MV-4-11 (cell line): ENCODE results near the gene SLC24A3.

ENCODE experiments used
- DNase-seq: peaks from one replicate; lab custom pipeline; 2025; lab: John Stamatoyannopoulos, UW

SLC24A3 gene

GRCh38 chr20:19341348-19342053, 129.1 kb downstream of the SLC24A3 start:
- peak; percentile 40 for DNase-seq

DNA sequence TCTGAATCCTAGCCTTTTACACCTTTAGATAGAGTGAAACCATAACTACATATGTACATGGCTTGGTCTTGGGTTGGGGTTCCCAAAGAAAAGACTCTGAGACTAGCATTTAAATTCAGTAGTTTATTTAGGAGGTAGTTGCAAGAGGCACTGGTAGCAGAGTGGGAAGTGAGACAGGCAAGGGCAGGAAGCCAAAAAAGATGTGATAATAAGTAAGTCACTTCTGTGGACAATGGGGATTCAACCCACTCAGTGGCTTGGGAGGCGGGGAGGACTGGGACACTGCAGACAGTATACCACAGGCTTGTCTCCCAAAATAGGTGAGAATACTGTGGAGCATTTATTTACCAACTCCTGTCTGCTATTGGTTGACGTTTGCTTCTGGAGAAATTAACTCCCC, 131.9 kb downstream of the SLC24A3 start:
- peak; percentile 56 for DNase-seq

GRCh38 chr20:19347943-19348456, 135.6 kb downstream of the SLC24A3 start:
- no peak for DNase-seq

GRCh38 chr20:19348582-19348981, 136.1 kb downstream of the SLC24A3 start:
- DNase-seq = no peak

DNA sequence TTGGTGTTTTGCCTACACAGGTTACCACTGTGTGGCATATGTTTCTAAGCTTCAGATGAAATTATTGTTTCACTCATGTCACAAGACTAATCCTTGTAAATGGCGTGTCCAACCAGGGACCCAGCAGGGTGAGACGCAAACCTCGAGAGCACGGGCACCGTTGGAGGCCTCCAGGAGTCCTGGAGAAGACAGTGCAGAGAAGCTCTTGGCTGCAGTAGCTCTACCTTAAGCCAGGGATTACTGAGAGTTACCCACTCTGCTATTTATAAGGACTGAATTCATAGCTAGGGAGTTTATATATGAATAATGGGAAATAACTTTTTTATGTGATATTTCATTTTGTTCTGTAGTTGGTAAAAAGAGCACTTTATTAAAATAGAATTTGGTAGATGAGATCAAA, 137.4 kb downstream of the SLC24A3 start:
- DNase-seq = no peak

GRCh38 chr20:19351542-19351941, 139.1 kb downstream of the SLC24A3 start:
- no peak for DNase-seq

DNA sequence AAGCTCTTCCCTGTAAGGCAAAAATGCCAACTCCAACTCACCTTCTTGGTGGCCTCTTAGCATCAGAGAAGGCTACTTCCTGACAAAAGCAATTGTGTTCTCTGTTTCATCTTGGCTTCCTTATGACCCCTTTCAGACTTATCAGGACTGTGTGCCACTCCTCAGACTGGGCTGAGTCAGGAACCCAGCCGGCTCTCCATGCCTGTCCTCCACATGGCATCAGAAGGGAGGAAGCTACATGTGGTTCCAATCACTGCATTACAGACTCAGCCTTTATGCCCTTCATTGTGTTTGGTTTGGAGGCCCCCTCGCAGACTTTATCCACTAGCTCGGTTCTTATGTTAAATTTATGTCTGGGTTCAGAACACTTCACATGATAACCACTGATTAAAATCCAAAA, 142.5 kb downstream of the SLC24A3 start:
- DNase-seq = no peak

- no peak for DNase-seq
Measured at GRCh38 chr20:19361790-19362189, 149.3 kb downstream of the SLC24A3 start.

GRCh38 chr20:19363476-19363875, 151.0 kb downstream of the SLC24A3 start:
- no peak for DNase-seq

- DNase-seq = no peak
Measured at GRCh38 chr20:19367591-19367990, 155.1 kb downstream of the SLC24A3 start.

DNA sequence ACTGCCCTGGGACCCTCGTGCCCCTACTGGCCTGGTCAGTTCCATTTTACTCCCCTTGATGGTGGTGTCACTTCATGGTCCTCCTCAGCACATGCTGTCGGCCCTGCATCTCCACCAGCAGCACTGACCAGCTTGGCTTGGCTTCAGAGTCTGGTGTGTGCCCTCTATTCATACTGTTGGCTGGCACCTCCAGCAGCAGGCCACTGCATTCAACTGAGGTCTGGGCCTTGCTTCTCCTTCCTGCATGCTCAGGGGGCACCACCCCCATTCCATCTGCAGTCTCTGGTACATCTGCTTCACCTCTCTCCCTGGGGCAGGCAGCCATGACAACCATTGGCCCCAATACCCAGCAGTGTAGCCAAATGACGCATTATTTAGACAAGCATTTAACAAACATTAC, 155.9 kb downstream of the SLC24A3 start:
- DNase-seq = no peak

DNA sequence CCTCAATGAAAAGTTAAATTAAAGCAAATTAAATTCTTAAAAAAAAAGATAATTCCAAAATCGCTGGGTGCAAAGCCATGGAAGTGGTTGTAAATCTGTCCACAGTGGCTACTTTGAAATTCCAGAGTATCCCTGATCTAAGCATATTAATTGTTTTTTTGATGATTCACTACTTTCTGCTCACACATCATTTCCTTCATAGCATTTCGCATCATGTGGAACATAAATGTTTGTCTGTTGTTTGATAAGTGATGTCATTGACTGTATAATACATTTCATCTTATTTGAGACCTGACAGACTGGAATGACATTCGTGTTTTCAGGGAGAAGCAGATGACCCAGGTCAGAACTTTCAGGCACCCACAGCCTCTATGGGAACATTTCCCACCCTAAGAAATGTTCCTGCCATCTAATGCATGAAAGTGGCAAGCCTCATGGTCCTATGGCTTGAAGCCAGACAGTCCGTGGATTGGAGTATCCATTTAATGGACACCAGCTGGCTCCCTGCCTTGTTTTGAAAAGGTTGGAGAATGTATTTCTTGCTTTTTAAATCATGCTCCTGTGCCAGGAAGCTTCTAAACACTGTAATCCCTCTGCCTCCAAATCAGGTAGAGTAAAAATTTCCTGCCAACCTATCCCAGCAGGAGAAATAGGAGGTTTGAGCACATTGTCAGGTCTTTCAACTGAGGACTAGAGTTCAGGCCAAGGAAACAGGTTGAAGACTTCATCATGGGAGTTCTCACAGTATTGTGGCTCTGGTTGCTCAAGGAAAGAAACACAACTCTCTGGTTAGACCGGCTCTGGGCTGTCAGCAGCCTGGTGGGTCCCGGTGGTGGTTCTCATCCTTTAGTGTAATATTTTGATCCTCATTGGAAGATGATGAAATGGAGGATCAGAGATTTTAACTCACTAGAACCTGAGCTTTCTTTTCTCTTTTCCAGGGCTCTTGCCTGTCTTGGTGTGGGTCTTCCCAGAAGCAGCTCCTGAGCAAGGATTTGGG, 157.9 kb downstream of the SLC24A3 start:
- no peak for DNase-seq

- no peak for DNase-seq
Measured at GRCh38 chr20:19371112-19371511, 158.7 kb downstream of the SLC24A3 start.

DNA sequence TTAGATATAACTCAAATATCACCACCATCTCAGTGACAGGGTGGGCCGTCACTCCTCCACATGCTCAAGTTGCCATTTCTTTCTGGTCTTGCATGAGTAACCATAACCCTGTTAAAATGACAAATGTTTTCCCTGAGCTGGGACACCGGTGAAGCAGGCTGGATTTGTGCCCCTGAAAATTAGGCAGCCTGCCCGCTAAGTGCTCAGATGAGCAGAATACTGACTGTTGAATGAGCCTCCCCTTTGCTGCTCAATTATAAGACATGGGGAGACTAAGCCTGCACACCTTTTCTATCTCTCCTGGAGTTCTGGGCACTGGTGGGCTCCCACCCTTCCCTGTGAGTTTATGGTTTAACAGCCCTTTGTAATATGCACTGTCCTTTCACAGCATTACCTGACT, 161.8 kb downstream of the SLC24A3 start:
- no peak for DNase-seq

DNA sequence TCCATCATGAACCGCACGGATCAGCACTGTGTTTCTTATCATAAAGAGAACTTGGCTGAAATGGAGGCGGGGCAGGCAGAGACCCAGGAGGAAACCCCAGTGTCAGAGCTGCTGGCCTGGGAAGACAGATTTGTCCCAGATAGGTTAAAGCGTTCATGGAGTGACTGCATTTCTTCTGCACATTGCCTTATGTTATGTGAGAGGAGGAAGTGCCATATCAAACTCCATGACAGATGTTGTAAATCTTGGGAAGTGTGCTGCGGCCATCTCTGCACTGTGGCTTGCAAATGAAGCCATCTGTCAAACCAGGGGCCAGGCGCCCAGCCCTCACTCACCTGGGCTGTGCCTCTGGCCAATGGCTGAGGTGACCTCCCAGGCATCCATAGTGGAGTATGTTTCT, 163.0 kb downstream of the SLC24A3 start:
- DNase-seq = peak; percentile 71

DNA sequence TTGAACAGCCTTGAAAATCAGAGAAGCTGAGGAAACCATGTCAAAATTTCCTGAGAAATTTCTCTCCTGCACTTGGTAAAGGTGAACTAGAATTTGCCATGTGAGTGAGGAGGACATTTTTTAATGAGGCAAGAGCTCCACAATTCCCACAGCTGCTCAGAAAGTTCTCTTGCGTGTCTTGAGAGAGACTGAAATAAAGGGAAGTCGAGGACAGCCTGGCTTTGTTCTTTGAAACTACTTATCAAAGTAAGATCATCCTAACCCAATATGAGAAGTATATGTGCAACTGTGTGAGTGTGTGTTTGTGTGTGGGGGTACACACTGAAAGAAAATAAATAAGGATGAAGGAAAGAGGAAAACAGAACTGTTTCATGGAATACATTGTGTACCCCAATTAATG, 163.4 kb downstream of the SLC24A3 start:
- peak; percentile 35 for DNase-seq

DNA sequence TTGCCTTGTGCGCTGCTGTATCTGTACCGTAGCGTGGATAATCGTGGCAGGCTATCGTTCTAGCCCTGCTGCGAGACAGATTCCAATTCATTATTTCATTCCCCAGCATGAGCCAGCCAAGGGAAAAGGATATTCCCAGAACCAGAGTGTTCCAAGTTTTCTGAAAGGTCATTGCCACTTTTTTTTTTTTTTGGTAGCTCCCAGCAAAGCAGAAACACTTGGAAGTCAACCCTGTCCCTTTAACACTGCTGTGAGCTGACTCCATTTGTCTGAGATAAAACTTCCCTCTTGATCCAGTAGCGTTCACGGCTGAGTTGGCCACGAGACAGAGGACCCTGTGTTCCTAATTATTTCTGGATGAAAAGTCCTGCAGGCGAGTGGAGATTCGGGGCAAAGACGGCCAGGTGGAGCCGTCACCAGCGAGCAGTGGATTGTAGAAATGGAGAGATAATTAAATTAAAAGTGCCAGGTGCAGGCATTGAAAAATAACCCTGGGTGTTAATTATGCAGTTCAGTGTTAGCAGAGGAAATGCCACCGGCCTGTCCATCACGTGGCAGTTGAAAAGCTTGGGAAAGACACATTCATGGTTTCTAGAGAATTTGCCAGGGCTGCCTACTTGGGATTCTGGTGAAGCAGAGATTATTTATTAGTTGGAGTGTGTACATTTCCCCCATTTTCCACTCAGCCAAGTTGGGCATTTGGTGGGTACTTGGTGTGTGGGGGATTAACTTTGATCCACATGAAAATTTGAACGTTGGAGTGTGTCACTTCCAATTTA, 164.2 kb downstream of the SLC24A3 start:
- no peak for DNase-seq

- DNase-seq = no peak
Measured at GRCh38 chr20:19378058-19378457, 165.6 kb downstream of the SLC24A3 start.

- no peak for DNase-seq
Measured at GRCh38 chr20:19380211-19380610, 167.8 kb downstream of the SLC24A3 start.

- DNase-seq = no peak
Measured at GRCh38 chr20:19381947-19382346, 169.5 kb downstream of the SLC24A3 start.

DNA sequence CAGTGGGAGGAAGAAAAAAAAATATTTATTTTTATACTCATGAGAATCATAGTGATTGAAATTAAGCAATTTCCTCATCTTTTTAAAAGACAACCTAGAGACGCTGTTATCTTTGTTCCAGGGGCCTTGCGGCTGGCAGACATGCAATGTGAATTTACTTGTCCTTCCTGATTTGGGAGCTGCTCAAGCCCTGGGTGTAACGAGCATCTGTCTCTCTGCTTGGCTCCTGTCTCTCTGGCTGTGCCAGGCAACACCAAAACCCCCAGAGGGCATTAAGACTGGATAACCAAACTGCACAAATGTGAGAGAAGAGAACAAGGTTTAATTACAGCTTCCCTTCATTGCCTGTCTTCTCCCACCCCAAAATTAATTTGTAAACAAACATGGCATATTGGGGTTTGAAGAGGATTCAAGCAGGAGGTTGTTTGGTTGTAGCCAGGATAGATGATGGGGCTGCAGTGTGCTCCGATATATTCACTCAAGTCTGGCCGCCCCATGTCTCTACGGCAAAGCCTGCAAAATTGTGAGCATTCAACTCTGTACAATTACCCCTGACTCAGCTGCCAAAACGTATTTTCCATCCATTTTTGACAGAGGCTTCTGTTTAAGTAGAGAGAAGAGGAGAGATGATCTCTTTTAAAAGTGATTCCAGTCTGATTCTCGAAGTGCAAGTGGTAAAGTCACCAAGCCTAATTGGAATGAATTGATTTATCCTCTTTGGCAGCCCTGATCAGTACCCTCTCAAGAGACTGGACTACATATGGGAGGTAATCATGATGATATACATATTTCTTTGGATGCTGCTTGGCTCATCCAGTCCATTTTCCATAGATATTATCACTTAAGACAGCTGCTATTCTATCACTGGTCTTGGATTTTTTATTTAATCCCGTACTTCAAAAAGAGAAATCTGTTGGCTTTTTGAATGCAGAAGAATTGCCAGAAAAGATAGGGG, 170.2 kb downstream of the SLC24A3 start:
- no peak for DNase-seq
